ENCODE measurements around the gene MMP14. TPM values are rescaled to one million over a fixed set of nuclear protein-coding genes. Genes with fewer than 3 reads are reported as not detected.
"Not testable (repeated sequence)": the region's sequence is repeated elsewhere in the genome, so short reads cannot be mapped to it uniquely, and the experiment has no call there.

The MMP14 gene
- total RNA-seq, 1 donor: 580 TPM

DNA sequence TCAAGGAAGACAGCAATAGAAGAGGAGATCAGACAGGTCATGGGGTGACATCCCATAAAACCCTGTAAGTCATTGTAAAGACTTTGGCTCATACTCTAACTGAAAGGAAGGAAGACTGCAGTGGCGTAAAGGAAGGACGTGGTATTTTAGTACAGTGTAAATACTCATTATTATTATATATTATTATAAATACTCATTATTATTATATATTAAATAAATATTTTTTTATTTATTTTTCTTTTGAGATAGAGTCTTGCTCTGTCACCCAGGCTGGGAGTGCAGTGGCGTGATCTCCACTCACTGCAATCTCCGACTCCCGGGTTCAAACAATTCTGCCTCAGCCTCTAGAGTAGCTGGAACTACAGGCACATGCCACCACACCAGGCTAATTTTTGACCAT, 20.0 kb downstream of the MMP14 start:
- Histone ChIP-seq H3K27me3 (ENCODE audit: insufficient read depth, low read length) (no peaks in the 10 kb centered on the region), H3K36me3 (ENCODE audit: insufficient read depth, low read length) (no peaks in the 10 kb centered on the region), H3K4me3 (ENCODE audit: insufficient read depth, low read length) (no peak overlapping the region), H3K4me2 (ENCODE audit: insufficient read depth, low read length) (no peak overlapping the region), H4K20me1 (ENCODE audit: insufficient read depth, low read length) (no peaks in the 10 kb centered on the region), H3K79me2 (ENCODE audit: insufficient read depth, low read length) (peaks cover 3% of the 10 kb centered on the region), H3K4me1 (ENCODE audit: insufficient read depth, low read length) (peaks cover 20% of the 10 kb centered on the region), H3K9me3 (ENCODE audit: low read depth, low read length) (no peaks in the 10 kb centered on the region), H2AFZ (ENCODE audit: low read length) (no peak overlapping the region), H3K27ac (ENCODE audit: low read depth, low read length) (no peak overlapping the region)
- TF ChIP-seq, protein P1, sequence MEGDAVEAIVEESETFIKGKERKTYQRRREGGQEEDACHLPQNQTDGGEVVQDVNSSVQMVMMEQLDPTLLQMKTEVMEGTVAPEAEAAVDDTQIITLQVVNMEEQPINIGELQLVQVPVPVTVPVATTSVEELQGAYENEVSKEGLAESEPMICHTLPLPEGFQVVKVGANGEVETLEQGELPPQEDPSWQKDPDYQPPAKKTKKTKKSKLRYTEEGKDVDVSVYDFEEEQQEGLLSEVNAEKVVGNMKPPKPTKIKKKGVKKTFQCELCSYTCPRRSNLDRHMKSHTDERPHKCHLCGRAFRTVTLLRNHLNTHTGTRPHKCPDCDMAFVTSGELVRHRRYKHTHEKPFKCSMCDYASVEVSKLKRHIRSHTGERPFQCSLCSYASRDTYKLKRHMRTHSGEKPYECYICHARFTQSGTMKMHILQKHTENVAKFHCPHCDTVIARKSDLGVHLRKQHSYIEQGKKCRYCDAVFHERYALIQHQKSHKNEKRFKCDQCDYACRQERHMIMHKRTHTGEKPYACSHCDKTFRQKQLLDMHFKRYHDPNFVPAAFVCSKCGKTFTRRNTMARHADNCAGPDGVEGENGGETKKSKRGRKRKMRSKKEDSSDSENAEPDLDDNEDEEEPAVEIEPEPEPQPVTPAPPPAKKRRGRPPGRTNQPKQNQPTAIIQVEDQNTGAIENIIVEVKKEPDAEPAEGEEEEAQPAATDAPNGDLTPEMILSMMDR (IDR thresholded peaks at IDR 0.05; ENCODE audit: extremely low read depth, low read depth, low read length): no peak
- DNase-seq (ENCODE audit: insufficient read length, low spot score, missing footprints): no peak

DNA sequence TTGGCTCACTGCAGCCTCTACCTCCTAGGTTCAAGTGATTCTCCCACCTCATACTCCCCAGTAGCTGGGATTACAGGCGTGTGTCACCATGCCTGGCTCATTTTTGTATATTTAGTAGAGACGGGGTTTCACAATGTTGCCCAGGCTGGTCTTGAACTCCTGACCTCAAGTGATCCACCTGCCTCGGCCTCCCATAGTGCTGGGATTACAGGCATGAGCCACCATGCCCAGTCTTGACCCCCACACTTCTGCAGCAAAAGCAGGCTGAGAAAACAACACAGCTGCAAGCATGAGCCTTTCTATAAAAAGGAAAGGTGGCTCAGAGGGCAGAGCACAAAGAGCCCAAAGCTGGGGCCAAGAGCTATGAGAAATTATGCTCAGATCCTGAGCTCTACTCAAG, 24.0 kb downstream of the MMP14 start:
- not testable (repeated sequence) for H4K20me1 ChIP-seq (ENCODE audit: insufficient read depth, low read length); H3K4me2 ChIP-seq (ENCODE audit: insufficient read depth, low read length); H3K27me3 ChIP-seq (ENCODE audit: insufficient read depth, low read length); H3K27ac ChIP-seq (ENCODE audit: low read depth, low read length); H3K4me3 ChIP-seq (ENCODE audit: insufficient read depth, low read length); H3K36me3 ChIP-seq (ENCODE audit: insufficient read depth, low read length); H3K9me3 ChIP-seq (ENCODE audit: low read depth, low read length); H2AFZ ChIP-seq (ENCODE audit: low read length); H3K4me1 ChIP-seq (ENCODE audit: insufficient read depth, low read length); H3K79me2 ChIP-seq (ENCODE audit: insufficient read depth, low read length); DNase-seq (ENCODE audit: insufficient read length, low spot score, missing footprints)

DNA sequence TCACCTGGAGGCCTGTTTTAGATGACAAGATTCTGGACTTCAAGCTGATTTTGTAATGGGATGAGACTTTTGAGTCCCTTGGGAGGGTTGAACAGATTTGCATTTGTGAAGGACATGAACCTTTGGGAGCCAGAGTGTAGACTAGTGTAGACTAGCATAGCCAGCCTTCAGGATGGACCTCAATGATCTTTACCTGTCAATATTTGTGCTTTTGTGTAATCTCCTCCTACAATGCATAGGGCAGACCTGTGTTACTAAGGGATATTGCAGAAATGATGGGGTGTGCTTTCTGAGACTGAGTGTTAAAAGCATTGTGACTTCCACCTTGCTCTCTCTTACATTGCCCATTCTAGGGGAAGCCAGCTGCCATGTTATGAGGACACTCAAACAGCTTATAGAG, 25.3 kb downstream of the MMP14 start:
- no peaks in the 10 kb centered on the region for H3K27me3 ChIP-seq (ENCODE audit: insufficient read depth, low read length)
- TF ChIP-seq, protein P1 (IDR thresholded peaks at IDR 0.05; ENCODE audit: extremely low read depth, low read depth, low read length): no peak
- no peak overlapping the region for H3K4me2 ChIP-seq (ENCODE audit: insufficient read depth, low read length)
- H2AFZ ChIP-seq (ENCODE audit: low read length): no peak overlapping the region
- no peak for DNase-seq (ENCODE audit: insufficient read length, low spot score, missing footprints)
- H3K9me3 ChIP-seq (ENCODE audit: low read depth, low read length): peaks cover 2% of the 10 kb centered on the region
- H3K27ac ChIP-seq (ENCODE audit: low read depth, low read length): no peak overlapping the region
- H4K20me1 ChIP-seq (ENCODE audit: insufficient read depth, low read length): no peaks in the 10 kb centered on the region
- H3K79me2 ChIP-seq (ENCODE audit: insufficient read depth, low read length): no peaks in the 10 kb centered on the region
- no peaks in the 10 kb centered on the region for H3K36me3 ChIP-seq (ENCODE audit: insufficient read depth, low read length)
- no peak overlapping the region for H3K4me3 ChIP-seq (ENCODE audit: insufficient read depth, low read length)
- H3K4me1 ChIP-seq (ENCODE audit: insufficient read depth, low read length): no peaks in the 10 kb centered on the region

DNA sequence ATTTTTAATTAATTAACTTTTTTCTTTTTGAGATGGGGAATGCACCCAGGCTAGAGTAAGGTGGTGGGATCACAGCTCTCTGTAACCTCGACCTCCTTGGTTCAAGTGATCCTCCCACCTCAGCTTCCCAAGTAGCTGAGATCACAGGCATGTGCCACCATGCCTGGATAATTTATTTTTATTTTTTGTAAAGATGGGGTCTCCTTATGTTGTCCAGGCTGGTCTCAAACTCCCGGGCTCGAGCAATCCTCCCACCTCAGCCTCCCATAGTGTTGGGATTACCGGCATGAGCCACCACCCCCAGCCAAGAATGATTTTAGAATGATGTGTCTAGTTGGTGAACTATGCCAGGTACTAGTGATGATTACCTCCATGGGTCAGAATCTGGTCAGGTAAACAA, 28.6 kb downstream of the MMP14 start:
- H3K79me2 ChIP-seq (ENCODE audit: insufficient read depth, low read length): no peaks in the 10 kb centered on the region
- H3K4me2 ChIP-seq (ENCODE audit: insufficient read depth, low read length): no peak overlapping the region
- H2AFZ ChIP-seq (ENCODE audit: low read length): no peak overlapping the region
- H3K4me3 ChIP-seq (ENCODE audit: insufficient read depth, low read length): no peak overlapping the region
- H3K27ac ChIP-seq (ENCODE audit: low read depth, low read length): no peak overlapping the region
- no peaks in the 10 kb centered on the region for H3K27me3 ChIP-seq (ENCODE audit: insufficient read depth, low read length)
- TF ChIP-seq, protein P1 (IDR thresholded peaks at IDR 0.05; ENCODE audit: extremely low read depth, low read depth, low read length): no peak
- DNase-seq (ENCODE audit: insufficient read length, low spot score, missing footprints): no peak
- no peaks in the 10 kb centered on the region for H4K20me1 ChIP-seq (ENCODE audit: insufficient read depth, low read length)
- H3K9me3 ChIP-seq (ENCODE audit: low read depth, low read length): peaks cover 2% of the 10 kb centered on the region
- H3K4me1 ChIP-seq (ENCODE audit: insufficient read depth, low read length): no peaks in the 10 kb centered on the region
- no peaks in the 10 kb centered on the region for H3K36me3 ChIP-seq (ENCODE audit: insufficient read depth, low read length)

All from osteoblast (primary cell).